Posterior vena cava (tissue), 2 donors: Measurements from ENCODE around the gene TDRD15. TPM values are rescaled to one million over a fixed set of nuclear protein-coding genes. Genes with fewer than 3 reads are reported as not detected.
"Not testable (repeated sequence)": the region's sequence is repeated elsewhere in the genome, so short reads cannot be mapped to it uniquely, and the experiment has no call there.

Experiments
- DNase-seq: peaks from one replicate; pipeline ENCODE4 v3.0.0-alpha.2; 2020; ENCODE audit warnings: low spot score
- intact Hi-C, 2 donors: fragments of 100-400 bp; cut with DNase I; formaldehyde crosslinking; loops; one replicate each; pipeline versions ENCODE4 v1.14.1 to v1.14.2; 2022 to 2023
- long read RNA-seq, 2 donors: library from polyadenylated mRNA; unstranded; transcript quantifications; one replicate each; pipeline ENCODE4 v2.0.0, GENCODE V29; 2020 to 2021
- total RNA-seq, 2 donors: library from RNA; stranded (reverse); fragmentation: NEBNext Ultra II Directional; extraction: Animal tissue kit (Norgen Biotek cat#: 25700); gene quantifications; one replicate each; pipeline ENCODE4 v1.2.1, GENCODE V29; 2021
- donor health status: DM: yes; HTN: yes; CAD: no.
- donor health status: DM: yes; HTN: yes; CAD: no.

The TDRD15 gene
- under 1 TPM in 1 of 2 donors, not detected in 1; 0.05 TPM for total RNA-seq
- long read RNA-seq, donor 1: 0 reads
- long read RNA-seq, donor 2: 0 reads

DNA sequence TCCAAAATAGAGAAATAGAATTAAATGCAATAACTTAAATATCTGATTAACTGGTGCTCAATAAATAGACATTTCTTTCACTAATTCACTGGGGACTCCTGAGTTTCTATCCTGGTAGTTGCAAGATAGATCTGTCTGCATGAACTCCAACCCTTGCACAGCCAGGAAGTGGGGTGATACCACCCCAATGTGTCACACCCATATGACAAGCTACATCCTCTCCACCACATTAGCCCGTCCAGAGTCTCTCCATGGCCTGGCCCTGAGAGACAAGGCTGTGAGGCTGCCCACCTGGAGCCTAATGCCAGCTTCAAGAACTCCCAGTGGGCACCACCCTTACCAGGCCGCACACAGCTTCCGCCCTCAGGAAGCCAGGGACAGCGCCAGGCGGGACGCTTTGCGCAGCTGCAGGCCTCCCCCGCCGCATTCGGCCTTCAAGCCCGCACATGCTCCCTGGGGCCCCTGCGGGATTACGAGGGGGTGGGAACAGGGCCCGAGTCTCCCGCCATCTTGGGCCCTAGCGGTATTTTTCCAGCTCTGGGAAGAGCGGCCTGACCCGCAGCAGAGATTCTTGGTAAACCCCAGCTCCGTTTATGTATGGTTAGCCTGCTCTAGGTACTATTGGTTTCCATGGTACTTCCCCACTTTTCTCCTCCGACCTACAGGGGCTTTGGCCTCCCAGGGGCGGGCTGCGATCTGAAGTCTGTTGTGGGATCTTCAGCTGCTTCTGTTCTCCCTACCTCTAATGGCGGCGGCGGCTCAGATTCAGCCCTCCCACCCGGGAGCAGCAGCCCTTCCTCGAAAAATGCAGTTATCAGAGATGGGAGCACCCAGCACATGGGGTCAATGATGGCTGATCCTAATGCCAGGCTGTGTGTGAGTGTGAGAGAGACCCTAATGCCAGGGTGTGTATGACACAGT, at the start of gene TDRD15:
Gene TDRD15, plus strand, starts transcription at position 496 of the 921 bp plus-strand sequence. CDS start 13,500 bp downstream, outside the sequence.
- intact Hi-C loops: loop anchor here in 1 of 2 donors (10.0 kb wide), 1 partner anchor 459 kb away; the partner anchor contains the start of gene GDF7
- no peak for DNase-seq

DNA sequence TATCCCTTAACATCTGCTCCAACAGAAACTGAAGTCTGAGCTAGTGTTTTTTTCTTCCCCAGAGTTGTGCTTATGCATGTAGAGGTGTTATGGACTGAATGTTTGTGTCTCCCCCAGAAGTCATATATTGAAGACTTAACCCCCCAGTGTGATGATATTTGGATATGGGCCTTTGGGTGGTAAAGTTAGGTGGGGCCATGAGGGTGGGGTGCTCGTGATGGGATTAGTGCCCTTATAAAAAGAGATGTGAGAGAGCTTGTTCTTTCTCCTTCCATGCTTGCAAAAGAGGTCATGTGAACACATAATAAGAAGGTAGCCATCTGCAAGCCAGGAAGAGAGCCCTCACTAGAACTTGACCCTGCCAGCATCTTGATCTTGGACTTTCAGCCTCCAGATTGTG, 45.5 kb upstream of the TDRD15 start:
- intact Hi-C loops: no loop called here
- DNase-seq: no peak

DNA sequence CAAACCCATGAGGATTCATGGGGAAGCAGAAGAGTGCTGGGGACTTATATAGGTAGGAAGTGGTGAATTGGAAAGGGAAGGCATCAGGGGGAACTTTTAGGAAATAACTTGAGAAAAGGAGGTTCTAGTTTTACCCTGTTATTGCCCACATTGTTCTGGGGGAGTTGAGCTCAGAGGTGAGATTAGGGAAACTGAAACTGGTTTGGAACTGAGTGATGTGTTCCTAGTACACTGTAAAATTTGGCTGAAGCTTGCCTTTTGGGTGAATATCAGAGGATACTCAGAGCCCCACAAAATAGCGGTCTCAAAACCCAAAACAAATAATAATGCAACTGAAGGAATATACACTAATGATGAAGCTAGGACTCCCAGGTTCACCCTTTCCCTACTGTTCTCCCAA, 40.3 kb upstream of the TDRD15 start:
- DNase-seq: no peak
- intact Hi-C loops: no loop called here

DNA sequence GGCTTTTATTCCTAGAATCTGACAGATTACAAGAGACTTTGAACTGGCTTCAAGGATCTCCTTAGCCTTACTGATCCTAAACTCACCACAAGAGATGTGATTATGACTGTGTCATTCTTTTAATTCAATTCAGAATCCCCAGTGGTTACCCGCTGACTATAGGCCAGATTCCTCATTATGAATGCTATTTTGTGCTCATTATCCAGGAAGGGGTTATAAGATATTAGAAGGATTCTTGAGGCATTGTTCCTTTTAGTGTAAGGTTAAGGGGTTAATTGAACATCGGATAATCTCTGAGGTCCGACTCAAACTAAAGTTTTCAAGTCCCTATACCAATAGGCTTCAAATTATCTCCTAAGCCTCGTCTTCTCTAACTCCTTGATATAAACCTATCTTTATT, 39.4 kb upstream of the TDRD15 start:
- intact Hi-C loops: no loop called here
- no peak for DNase-seq

DNA sequence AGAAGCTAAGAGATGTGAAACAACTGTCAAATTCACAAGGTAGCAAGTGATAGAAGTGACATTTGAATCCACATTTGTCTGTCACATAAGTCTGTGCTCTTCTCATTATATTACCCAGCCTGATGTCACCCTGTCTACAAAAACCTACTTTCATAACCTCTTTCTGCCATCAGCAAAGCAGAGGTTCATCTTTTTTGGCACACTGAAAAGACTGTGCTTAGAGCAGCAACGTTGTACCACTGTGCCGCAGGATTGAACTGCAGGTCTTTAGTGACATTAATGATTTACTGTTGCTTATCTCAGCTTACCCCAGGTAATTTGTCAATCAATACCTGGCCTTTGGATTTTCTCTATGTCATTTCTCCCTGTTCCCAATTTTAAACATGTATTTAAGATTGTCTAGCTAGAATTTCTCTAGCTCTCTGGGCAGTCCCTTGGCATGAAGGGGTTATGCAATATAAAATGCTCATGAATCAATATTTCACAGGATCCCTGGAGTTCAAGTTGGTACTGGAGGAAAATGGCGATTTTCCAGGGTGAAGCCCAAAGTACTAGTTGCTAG, 31.4 kb upstream of the TDRD15 start:
- no peak for DNase-seq
- intact Hi-C loops: no loop called here

DNA sequence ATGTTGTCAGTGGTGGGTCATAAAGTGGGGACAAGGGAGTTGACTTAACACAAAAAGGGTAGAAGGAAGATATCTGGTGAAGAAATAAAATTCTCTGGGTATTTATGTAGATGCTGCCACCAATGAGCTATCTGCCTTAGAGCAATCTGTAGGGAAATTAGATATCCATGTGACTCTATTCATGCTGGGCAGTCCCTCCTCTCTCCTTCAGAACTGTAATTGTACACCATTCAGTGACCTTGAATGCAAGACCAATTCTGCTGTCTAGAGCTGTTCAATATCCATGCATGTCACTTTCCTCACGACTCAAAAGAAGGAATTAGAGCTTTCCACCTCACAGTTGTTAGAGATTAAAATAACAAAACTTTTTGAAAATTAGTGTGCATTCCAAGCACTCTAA, 28.6 kb upstream of the TDRD15 start:
- intact Hi-C loops: no loop called here
- DNase-seq: no peak

DNA sequence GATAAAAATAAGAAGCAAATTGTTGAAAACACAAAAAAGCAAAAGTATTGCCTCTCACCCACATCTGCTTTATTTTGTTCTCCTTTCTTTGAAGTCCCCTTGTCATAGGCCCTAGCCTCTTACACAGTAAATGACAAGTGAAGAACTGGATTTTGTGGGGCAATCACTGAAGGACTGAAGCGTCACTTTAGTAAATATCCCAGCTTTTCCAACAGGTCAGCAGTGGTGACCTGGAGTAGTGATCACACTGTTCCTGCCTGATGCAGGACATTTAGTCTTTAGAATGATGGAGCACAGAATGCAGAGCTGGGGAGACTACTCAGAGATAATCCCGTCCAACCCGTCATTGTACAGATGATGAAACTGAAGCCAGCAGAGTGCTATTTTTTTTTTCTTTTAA, 28.1 kb upstream of the TDRD15 start:
- no peak for DNase-seq
- intact Hi-C loops: no loop called here

DNA sequence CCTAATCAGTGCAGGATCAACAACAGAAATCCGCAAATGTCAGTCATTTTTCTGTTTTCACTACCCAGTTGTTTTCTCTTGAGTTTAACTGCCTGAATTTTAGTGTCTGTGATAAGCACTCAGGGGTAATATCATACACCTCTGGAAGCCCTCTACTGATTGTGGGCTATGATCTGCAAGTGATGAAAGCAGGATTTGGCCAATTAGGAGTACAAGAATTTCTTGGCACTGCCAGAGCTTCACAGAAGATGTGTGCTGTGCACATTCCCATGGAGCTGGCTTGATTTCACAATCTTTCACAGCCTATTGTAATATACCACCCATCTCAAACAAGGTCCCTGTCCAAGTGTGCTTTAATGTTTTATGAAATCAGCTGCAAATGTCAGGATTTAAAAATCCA, 27.3 kb upstream of the TDRD15 start:
- intact Hi-C loops: no loop called here
- DNase-seq: no peak

DNA sequence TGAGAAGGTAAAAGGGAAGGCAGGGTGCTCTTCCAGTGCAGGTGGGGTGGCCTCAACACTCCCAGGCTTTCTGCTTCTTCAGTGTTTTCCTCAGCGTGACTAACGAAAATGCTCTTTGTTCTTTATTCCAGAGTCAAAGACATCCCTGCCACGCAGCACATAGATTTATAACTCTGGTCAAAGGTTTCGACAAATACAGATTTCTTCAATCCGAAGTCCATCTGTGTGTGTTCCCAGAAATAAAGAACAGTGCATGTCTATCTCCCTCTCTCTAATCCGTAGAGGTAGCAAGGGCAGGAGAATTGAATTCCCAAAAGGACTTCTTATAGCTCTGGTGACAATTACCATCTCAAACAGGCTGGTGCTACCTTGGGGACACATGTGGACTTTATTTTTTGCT, 26.4 kb upstream of the TDRD15 start:
- no peak for DNase-seq
- intact Hi-C loops: no loop called here

DNA sequence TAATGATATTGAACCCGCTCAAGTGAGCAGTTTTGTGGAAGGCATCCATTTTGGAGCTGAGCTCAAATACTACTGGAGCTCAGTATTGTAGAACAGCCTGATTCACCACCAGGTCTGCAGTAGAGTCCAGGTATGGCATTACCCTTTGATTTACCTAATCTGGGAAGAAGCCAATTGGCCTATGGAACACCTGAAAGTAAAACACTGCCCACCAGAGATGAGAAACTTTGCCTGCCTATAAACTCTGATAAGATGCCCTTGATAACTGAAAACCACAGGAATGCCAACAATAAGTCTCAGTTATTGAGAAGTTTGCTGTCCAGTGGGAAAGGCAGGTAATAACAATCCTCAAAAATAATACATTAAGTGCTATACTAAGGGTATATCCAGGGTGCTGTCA, 25.5 kb upstream of the TDRD15 start:
- DNase-seq: no peak
- intact Hi-C loops: no loop called here

DNA sequence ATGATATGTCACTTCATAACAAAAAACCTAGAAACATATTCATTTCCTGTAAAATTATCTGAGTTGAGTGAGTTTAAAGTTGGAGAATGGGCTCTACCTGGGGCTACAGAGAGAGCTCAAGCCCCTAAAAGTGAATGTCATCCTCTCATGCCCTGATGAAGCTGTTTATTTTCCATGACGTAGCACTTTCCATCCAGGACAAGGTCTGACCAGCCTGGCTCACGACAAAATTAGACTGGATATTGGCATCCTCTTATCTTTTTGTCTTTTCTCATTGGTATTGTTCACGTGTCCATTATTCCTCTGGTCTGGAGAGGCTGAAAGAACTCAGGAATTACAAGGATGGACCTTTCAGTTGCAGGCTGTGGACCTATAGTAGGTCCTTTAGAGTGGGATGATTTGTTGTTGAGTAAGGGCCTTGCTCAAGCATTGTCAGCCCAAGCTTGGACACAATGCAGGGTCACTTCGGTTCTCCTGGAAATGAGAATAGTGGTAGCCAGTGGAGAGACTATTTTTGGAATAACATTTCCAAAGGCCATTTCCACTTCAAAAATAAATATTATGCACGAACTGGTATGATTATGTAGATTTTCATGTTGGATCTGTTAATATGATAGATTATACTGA, 24.4 kb upstream of the TDRD15 start:
- intact Hi-C loops: no loop called here
- no peak for DNase-seq

DNA sequence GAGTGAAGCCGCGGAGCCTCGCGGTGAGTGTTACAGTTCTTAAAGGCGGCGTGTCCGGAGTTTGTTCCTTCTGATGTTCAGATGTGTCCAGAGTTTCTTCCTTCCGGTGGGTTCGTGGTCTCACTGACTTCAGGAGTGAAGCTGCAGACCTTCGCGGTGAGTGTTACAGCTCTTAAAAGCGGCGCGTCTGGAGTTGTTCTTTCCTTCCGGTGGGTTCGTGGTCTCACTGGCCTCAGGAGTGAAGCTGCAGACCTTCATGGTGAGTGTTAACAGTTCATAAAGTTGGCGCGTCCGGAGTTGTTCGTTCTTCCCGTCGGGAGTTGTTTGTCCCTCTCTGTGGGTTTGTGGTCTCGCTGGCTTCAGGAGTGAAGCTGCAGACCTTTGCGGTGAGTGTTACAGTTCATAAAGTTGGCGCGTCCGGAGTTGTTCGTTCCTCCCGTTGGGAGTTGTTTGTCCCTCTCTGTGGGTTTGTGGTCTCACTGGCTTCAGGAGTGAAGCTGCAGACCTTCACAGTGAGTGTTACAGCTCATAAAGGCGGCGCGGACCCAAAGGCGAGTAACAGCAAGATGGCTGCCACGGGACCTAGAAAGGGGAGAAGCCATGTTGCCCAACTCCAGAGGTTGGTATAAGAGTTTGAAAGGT, 22.1 kb upstream of the TDRD15 start:
- DNase-seq: not testable (repeated sequence)

DNA sequence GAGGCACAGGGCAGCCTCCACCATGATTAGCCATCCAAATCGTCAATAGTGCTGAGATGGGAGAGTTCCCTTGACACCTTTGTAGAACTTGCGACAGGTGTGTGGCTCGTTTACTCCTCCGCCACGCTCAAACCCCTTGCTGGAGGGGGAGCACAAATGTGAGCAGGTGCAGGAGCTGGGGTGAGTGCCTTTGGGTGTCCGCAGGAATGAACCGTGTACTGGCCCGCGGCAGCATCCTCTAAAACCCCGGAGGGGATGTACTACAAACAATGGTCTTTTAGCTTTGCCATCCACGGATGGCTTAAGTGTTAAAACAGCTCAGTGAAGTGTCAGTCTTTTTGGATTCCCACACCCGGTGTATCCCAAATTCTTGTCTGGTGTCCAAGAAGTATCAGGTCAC, 21.4 kb upstream of the TDRD15 start:
- intact Hi-C loops: no loop called here

More for the DNA sequence above, 22.1 kb upstream of the TDRD15 start:
- intact Hi-C loops: not testable (repeated sequence)

DNA sequence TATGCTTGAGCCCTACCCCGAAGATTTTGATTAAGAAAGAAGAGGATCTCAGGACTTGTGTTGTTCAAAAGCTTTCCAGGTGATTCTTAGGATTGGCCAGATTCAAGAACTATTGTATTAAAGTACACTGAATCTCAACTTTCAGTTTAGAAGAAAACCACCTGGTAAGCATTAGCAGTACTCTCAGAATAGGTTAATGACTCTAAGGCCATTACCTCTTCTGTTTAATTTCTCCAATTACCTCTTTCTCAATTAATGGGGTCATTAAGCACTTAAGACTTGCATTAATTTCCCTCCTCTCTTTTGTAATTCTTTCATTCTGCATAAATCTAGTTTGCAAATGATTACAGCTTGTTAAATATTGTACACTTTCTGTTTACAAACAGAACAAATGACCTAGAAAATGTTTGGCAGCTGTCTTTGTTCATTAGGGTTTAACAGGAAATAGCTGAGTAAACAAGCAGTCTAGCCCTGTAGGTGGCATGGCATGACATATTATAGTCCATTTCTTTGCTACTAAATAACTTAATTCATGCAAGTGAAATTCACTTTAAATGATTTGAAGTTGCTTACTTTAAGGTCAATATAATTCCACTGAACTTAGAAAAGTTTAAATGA, 20.4 kb upstream of the TDRD15 start:
- no peak for DNase-seq
- intact Hi-C loops: no loop called here

More for the DNA sequence above, 21.4 kb upstream of the TDRD15 start:
- no peak for DNase-seq

DNA sequence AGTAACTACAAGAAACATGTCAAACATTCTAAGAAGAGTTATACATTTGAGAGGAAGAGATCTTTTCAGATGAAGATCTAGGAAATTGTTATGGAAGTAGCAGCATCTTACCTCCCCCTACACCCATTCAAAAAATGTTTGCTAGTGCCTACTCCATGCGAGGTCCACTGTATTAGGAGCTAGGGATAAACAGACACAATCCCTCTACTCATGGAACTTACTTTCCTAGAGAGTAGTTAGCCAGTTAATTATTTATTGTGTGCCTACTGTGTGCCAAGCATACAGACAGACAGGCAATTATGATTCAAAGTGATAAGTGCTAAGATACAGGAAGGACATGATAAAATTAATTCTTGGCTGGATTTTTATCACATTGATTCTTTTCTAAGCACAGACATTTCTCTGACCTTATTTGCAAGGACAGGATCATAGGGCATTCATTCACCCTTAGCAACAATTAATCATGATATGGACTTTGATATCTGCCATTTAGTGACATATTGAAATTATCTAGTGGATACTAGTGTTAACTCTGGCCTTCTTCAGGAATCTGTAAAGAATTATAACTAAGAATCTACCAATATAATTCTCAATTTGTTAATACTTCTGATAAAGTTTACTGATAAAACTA, 19.6 kb upstream of the TDRD15 start:
- DNase-seq: no peak
- intact Hi-C loops: no loop called here

DNA sequence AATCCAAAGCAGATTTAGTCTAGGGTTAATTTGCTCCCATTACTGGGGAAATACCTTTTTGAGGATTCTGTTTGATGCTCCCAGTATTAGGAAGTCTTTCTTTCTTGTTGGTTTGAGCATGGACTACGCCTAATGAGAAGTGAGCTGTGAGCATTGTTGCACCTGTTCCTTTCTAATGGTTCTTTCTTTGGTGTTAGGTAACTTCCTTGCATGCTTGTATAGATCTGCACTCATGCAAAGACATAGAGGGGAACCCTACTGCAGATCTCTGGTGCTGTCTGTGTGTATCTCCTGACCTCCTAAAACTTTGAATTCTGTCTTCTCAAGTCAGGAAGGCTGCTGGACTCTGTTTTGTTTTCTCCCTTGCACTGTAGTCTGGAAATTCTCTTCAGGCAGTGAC, 12.8 kb upstream of the TDRD15 start:
- intact Hi-C loops: loop anchor here (5.0 to 10.0 kb wide), 2 partner anchors 446 to 876 kb away; partner anchors contain the start of gene GDF7 (in 1 of the 2)
- no peak for DNase-seq

DNA sequence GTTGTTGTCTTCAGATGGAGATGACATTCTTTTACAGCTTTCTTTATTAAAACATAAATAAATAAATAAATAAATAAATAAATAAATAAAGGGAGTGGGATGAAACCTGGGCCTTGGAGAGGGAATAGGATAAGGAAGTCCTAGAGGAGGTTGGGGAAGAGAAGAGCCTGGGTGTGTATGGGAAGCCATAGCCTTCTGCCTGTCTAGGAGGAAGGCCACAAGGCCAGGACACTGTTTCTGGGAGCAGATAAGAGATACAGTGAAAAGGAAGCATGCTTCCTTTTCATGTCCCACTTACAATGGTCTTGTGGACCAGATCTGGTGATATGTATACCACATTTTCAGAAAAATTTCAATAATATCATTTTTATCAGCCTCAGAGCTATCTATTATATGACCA, 6.1 kb upstream of the TDRD15 start:
- intact Hi-C loops: loop anchor here (2.0 to 10.0 kb wide), 3 partner anchors 73 to 453 kb away; partner anchors contain the start of genes APOB (in 2 of the 2) and GDF7 (in 1 of the 2)
- no peak for DNase-seq

DNA sequence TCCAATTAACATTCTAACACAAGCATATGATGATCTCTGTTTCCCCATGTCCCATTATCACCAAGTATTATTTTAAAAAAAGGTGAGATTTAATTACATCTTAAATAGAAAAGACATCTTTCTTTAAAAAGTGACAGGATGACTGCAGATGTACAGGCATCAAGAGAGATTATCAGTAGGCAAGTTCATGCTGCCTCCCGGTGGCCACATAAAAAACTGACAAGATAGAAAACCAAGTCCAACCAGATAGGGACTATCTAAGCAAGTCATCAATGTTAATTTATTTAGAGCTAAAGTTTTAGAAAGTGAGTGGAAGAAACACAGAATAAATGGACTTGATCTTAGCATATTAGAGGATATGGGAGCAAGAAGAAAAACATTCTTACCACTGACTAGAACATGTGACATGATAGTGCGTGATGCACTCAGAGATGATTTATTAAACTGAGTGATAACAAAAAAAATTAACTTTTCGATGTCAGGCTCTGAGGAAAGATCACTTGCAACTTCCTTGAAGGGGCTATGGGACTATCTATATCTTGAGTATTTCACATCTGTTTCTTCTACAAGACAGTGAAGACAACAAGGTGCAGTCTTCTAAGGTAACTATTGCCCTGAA, 5.4 kb upstream of the TDRD15 start:
- DNase-seq: no peak
- intact Hi-C loops: loop anchor here (5.0 to 10.0 kb wide), 2 partner anchors 76 to 454 kb away; partner anchors contain the start of genes APOB (in 1 of the 2) and GDF7 (in 1 of the 2)
